ENCODE measurements around the gene CTNNAL1.
A peak's percentile ranks its signal among the peaks of the same experiment; 100 is the strongest.
"Not testable (repeated sequence)": the region's sequence is repeated elsewhere in the genome, so short reads cannot be mapped to it uniquely, and the experiment has no call there.

CTNNAL1 gene

DNA sequence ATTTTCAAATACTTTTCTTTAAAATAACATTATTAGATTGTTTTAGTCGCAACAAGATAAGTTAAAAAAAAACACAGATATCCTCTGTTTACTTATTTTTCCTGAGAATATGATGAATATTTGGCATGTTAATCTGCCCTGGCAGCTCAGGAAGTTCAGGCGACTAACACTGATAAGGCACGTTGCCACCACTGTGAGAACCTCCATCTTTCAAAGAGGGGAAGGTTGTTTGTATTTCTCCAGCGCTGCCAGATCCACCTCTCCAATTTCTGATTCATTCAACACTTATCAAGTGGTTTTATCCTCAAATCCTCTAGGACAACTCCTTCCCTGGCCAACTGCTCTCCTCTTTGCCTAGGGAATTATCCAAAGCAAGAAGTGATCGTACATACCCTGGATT, 21.8 kb downstream of the CTNNAL1 start:
- DNase-seq (ENCODE audit: low read depth), result no peak

- no peak for DNase-seq (ENCODE audit: low read depth)
Measured at GRCh38 chr9:108983885-108984284, 29.4 kb downstream of the CTNNAL1 start.

- no peak for DNase-seq (ENCODE audit: low read depth)
Measured at GRCh38 chr9:108980893-108981292, 32.4 kb downstream of the CTNNAL1 start.

DNA sequence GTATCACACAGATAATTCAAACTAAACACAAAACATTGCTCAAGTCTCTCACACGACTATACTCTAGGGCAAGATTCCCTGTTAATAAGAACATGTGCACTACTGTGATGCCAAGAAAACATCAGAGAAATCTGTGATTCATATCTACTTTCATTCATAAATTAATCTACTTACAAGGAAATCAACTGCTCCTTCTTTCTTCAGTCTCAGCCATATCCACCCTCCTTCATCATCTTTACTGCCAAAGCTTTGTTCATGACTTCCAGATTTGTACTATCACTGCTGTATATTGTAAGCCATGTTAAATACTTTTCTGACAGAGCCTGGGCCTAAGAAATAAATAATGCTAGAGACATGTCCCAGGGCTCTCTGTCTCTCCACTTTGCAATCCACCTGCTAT, 35.1 kb downstream of the CTNNAL1 start:
- no peak for DNase-seq (ENCODE audit: low read depth)

GRCh38 chr9:108973895-108974294, 39.4 kb downstream of the CTNNAL1 start:
- DNase-seq (ENCODE audit: low read depth), result no peak

DNA sequence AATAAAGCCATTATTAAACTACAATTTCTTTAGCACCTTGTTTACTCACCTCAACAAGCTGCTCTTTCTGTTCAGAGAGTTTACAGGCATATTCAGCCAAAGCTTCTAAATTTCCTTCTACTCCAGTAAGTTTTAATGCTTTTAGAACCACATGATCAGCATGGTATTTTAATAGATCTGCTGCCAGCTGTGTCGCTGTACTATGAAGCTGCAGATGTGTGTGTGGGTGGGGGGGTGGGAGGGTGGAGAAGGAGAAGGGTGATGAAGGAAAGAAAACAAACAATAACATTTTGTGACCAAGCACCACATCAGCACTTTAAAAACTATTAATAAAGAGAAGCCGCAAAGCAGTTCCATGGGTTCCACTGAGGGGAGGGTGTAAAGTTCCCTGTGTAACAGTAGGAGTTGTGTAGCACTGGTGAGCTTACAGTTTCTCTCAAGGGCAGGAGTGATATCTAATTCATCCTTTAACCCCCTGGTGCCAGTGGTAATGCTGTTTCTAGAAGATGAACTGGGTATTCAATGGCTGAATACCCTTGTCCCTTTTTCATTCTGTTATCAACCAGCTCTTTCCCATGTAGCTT, 40.6 kb downstream of the CTNNAL1 start:
- DNase-seq (ENCODE audit: low read depth), result no peak

- no peak for DNase-seq (ENCODE audit: low read depth)
Measured at GRCh38 chr9:108972186-108972585, 41.1 kb downstream of the CTNNAL1 start.

DNA sequence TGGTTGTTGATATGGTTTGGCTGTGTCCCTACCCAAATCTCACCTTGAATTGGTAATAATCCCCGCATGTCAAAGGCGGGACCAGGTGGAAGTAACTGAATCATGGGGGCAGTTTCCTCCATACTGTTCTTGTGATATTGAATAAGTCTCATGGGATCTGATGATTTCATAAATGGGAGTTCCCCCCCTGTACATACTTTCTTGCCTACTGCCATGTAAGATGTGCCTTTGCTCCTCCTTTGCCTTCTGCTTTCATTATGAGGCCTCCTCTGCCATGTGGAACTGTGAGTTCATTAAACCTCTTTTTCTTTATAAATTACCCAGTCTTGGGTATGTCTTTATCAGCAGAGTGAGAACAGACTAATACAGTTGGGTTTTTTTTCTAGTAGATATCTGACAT, 41.9 kb downstream of the CTNNAL1 start:
- DNase-seq (ENCODE audit: low read depth), result not testable (repeated sequence)

DNA sequence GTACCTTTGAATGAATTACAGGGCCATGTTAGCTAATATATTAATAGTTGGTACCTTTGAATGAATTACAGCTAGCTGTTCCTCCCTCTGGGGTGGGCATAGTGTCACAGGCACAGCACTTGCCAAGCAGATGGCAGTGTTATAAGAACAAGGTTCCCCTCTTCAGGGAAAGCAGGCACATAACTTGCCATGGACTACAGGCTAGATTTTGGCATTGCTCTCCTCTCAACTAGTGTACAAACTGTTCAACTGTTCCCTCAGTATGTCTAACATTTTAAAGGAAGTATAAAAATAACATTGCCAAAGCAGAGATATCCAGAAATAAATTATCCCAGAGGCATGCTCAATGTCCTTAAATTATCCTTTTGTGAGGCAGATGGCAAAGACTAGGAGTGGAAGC, 45.4 kb downstream of the CTNNAL1 start:
- no peak for DNase-seq (ENCODE audit: low read depth)

GRCh38 chr9:108963459-108964143, 49.7 kb downstream of the CTNNAL1 start:
- DNase-seq (ENCODE audit: low read depth), result no peak

- DNase-seq (ENCODE audit: low read depth), result no peak
Measured at GRCh38 chr9:108961151-108961550, 52.1 kb downstream of the CTNNAL1 start.

DNA sequence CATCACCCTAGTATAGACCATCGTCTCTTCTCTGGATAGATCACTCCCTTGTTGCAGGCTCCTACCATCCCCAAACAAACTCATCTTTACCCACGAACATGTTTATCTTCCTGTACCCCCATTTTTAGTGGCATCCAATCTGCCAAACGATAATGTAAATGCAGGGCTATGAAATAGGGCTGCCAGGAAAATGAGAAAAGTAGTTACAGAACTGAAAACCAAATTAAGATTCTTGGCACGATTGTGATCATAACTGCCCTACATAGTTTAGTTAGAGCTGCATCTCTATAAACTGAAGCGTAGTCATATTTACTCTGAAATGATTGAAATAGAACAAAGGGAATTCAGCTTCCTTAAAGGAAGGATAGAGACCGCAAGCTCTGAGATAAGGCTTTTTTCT, 53.0 kb downstream of the CTNNAL1 start:
- DNase-seq (ENCODE audit: low read depth), result no peak

DNA sequence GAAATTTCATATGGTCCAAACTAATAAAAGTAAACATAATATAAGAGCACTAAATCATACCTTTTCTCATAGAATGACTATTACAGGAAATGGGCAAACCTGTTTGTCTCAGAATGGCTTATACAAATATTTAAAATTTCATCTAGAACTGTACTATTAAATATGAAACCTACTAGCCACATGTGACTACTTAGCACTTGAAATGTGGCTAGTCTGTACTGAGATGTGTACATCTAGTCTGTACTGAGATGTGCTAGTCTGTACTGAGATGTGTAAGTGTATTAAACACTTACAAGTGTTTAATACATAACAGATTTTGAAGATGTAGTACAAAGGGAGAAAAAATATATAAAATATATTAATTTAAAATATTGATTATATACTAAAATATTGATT, 56.7 kb downstream of the CTNNAL1 start:
- no peak for DNase-seq (ENCODE audit: low read depth)

- no peak for DNase-seq (ENCODE audit: low read depth)
Measured at GRCh38 chr9:108956022-108956630, 57.2 kb downstream of the CTNNAL1 start.

- DNase-seq (ENCODE audit: low read depth), result no peak
Measured at GRCh38 chr9:108953983-108954574, 59.2 kb downstream of the CTNNAL1 start.

- DNase-seq (ENCODE audit: low read depth), result no peak
Measured at GRCh38 chr9:108951578-108951977, 61.7 kb downstream of the CTNNAL1 start.

DNA sequence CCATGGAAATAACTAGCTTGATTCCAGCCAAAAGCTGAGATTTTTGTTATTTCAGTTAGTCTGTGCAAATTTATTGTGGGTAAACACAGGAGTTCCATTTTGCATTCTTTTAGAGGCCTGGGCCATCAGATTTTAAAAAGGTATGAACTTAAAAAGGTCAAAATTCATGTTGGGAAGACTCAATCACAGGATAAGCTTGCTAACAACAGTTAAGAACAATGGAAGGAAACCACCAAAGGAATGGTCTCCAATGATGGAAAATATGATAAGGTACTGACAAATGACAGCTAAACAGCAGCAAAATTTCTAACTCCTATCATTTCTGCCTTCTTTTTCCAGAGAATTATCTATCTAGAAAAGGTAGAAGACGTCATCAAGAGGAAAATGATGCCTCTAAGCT, 63.1 kb downstream of the CTNNAL1 start:
- no peak for DNase-seq (ENCODE audit: low read depth)

DNA sequence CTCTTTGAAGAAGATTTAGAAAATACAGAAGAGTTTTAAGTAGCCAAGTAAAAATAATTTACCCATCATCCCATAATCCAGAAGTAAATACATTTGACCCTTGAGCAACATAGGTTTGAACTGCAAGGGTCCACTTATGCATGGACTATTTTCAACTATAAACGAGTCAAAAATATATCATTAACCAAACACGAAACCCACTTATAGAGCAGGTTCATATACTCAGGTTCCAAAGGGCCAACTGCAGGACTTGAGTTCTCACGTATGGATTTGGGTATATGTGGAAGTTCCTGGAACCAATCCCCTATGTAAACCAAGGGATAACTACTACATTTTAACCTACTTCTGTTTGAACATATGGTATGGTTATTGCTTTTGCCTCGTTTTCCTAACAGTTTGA, 73.3 kb downstream of the CTNNAL1 start:
- DNase-seq (ENCODE audit: low read depth), result no peak

GRCh38 chr9:108937561-108938305, 75.6 kb downstream of the CTNNAL1 start:
- no peak for DNase-seq (ENCODE audit: low read depth)

GRCh38 chr9:108934323-108934893, 78.9 kb downstream of the CTNNAL1 start, which contains the start of gene ABITRAM:
ABITRAM (plus strand) TSS chr9:108934400; CDS start chr9:108934487, 87 bp downstream.
- peak; percentile 67 for DNase-seq (ENCODE audit: low read depth)

- DNase-seq (ENCODE audit: low read depth), result peak; percentile 85
Measured at GRCh38 chr9:108933718-108934322, 79.5 kb downstream of the CTNNAL1 start, which contains the start of gene ELP1. ELP1 (minus strand) TSS chr9:108934124; CDS start chr9:108931146, 2,978 bp downstream.

Data from stimulated activated CD8-positive, alpha-beta memory T cell treated with anti-CD3 and anti-CD28 coated beads, Interleukin-12 subunit alpha, Interleukin-12 subunit beta, amount 100 ng/mL, for 4 hours (primary cell).